GM12891 (cell line): ENCODE measurements around the gene LCN2.

Experiments used
- POLR2A ChIP-seq: IDR thresholded peaks from 2 replicates; pipeline ENCODE4 v1.6.1; 2011; ENCODE audit warnings: low read depth, low read length, control low read depth
- TAF1 ChIP-seq: IDR thresholded peaks from 2 replicates; pipeline ENCODE4 v1.6.1; 2011; ENCODE audit warnings: low read depth, low read length, control low read depth

DNA sequence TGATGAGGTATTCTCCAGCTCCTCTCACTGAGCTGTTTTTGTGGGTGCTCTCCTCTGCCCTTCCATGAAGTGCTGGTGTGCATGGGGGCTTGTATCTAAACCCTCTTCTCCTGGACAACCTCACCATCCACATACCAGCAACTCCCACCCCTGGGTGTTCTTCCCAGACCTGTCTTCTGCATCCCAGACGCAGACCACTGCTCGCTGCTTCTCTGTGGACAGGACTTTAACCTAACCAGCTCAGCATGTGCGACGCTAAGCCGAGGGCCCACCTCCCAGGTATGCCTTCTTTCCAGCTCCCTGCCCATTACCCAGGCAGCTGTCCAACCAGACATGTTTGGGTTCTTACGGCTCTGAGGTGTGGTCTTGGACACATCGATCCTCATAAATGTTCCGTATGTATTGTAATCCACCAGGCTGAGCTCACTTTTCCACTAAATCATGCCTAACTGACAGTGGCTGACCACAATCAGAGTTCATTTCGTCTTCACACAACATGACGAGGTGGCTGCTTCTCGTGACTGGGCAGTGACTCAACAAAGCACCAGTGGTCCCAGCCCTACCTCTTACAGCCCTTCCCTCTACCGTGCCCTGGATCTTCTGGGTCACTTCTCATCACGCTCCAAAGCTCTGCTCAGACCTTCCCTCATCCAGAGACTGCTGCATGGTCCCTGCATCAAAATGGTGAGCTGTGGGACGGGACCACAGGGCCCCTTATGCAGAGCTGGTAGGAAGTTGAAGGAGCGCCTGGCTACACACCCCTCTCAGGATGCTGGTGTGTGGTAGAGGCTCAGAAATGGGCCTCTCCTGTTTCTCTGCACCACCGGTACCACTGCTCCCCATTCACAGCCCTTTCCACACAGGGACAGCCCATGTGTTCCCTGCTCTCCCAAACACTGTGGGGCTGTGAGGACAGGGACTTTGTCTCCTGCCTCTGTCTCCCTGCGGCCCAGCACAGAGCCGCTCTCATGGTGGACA is 12.1 kb upstream of the LCN2 start:
- TF ChIP-seq POLR2A (no peak), TAF1 (no peak)
